CD14-positive monocyte (primary cell): Measurements from ENCODE around the gene UPP1. TPM values are rescaled to one million over a fixed set of nuclear protein-coding genes. Genes with fewer than 3 reads are reported as not detected.

Experiments used
- DNase-seq, 3 donors: peaks; one replicate each; pipeline ENCODE4 v3.0.0-alpha.2; 2011 to 2022
- H2AFZ ChIP-seq: 2 replicates; pipeline ENCODE4 v1.6.0; 2012; ENCODE audit warnings: mild to moderate bottlenecking, low read depth, low read length, inconsistent platforms; ENCODE audit not compliant: insufficient read depth, poor library complexity, severe bottlenecking
- H3K27ac ChIP-seq, 2 donors: 1 replicate in 1 of 2; 2 replicates in 1 of 2; pipeline ENCODE4 v1.5.1; 2012 to 2013; ENCODE audit warnings: low read length in 2 of 2, control low read depth in 1 of 2, inconsistent platforms in 1 of 2, low read depth in 1 of 2, mild to moderate bottlenecking in 1 of 2
- H3K27me3 ChIP-seq, 2 donors: one replicate each; pipeline versions ENCODE4 v1.6.0 to v1.6.1; 2011 to 2013; ENCODE audit warnings: low read length in 2 of 2; ENCODE audit not compliant: control insufficient read depth in 2 of 2, insufficient read depth in 2 of 2
- H3K36me3 ChIP-seq, 2 donors: replicated peaks in 1 of 2; 1 replicate in 1 of 2; 2 replicates in 1 of 2; pipeline versions ENCODE4 v1.5.1 to v1.6.1; 2012 to 2013; ENCODE audit warnings: low read length in 2 of 2, control low read depth in 1 of 2, inconsistent platforms in 1 of 2, mild to moderate bottlenecking in 1 of 2; ENCODE audit not compliant: insufficient read depth in 2 of 2, control insufficient read depth in 1 of 2
- H3K4me1 ChIP-seq, 2 donors: 1 replicate in 1 of 2; 2 replicates in 1 of 2; pipeline versions ENCODE4 v1.5.1 to v1.6.1; 2012 to 2013; ENCODE audit warnings: low read length in 2 of 2, control low read depth in 1 of 2, inconsistent platforms in 1 of 2, mild to moderate bottlenecking in 1 of 2, moderate library complexity in 1 of 2; ENCODE audit not compliant: insufficient read depth in 2 of 2, control insufficient read depth in 1 of 2
- H3K4me2 ChIP-seq: replicated peaks from 2 replicates; pipeline ENCODE3; 2012; ENCODE audit warnings: low read length, moderate library complexity, mild to moderate bottlenecking; ENCODE audit not compliant: poor library complexity, severe bottlenecking; ENCODE audit errors: extremely low read depth
- H3K4me3 ChIP-seq, 3 experiments: fragments of 200-600 bp in 1 of 3; sonication (generic) in 1 of 3; replicated peaks in 1 of 3; 1 replicate in 2 of 3; 2 replicates in 1 of 3; pipeline ENCODE4 v1.5.1; 2011 to 2013; ENCODE audit warnings: low read length in 3 of 3, mild to moderate bottlenecking in 3 of 3, control low read depth in 2 of 3, low read depth in 2 of 3, inconsistent platforms in 1 of 3, moderate library complexity in 1 of 3
- H3K79me2 ChIP-seq: 2 replicates; pipeline ENCODE4 v1.6.0; 2012; ENCODE audit warnings: mild to moderate bottlenecking, control low read depth, inconsistent platforms, low read length, moderate library complexity; ENCODE audit not compliant: insufficient read depth
- H3K9ac ChIP-seq: 2 replicates; pipeline ENCODE4 v1.6.0; 2017; ENCODE audit warnings: low read length, mild to moderate bottlenecking; ENCODE audit not compliant: insufficient read depth, poor library complexity, severe bottlenecking
- H3K9me3 ChIP-seq, 2 donors: replicated peaks in 1 of 2; 1 replicate in 1 of 2; 2 replicates in 1 of 2; pipeline versions ENCODE4 v1.5.1 to v1.6.1; 2012 to 2013; ENCODE audit warnings: low read length in 2 of 2, control low read depth in 1 of 2; ENCODE audit not compliant: control insufficient read depth in 1 of 2, insufficient read depth in 1 of 2
- H4K20me1 ChIP-seq: 2 replicates; pipeline ENCODE4 v1.6.0; 2012; ENCODE audit warnings: mild to moderate bottlenecking, low read length, control low read depth, moderate library complexity; ENCODE audit not compliant: insufficient read depth
- H3K27ac Mint-ChIP-seq, 7 donors: one replicate each; pipeline ENCODE4 v1.8.0; 2020; ENCODE audit warnings: mild to moderate bottlenecking in 7 of 7, mixed read lengths in 7 of 7, moderate library complexity in 6 of 7, inconsistent platforms in 2 of 7
- H3K27me3 Mint-ChIP-seq, 3 donors: one replicate each; pipeline ENCODE4 v1.8.0; 2021 to 2022; ENCODE audit warnings: low read depth in 3 of 3, mild to moderate bottlenecking in 3 of 3, mixed read lengths in 3 of 3, moderate library complexity in 3 of 3, inconsistent platforms in 1 of 3
- H3K36me3 Mint-ChIP-seq, 2 donors: one replicate each; pipeline ENCODE4 v1.8.0; 2020; ENCODE audit warnings: mixed read lengths in 2 of 2, inconsistent platforms in 1 of 2, mild to moderate bottlenecking in 1 of 2
- H3K4me1 Mint-ChIP-seq: one replicate; pipeline ENCODE4 v1.8.0; 2020; ENCODE audit warnings: mild to moderate bottlenecking, mixed read lengths
- H3K4me3 Mint-ChIP-seq, 2 donors: one replicate each; pipeline ENCODE4 v1.8.0; 2020; ENCODE audit warnings: mild to moderate bottlenecking in 2 of 2, mixed read lengths in 2 of 2, moderate library complexity in 1 of 2
- H3K9me3 Mint-ChIP-seq, 7 donors: one replicate each; pipeline ENCODE4 v1.8.0; 2020 to 2022; ENCODE audit warnings: mixed read lengths in 7 of 7, mild to moderate bottlenecking in 6 of 7, moderate library complexity in 6 of 7, inconsistent platforms in 2 of 7
- WGBS: methylation state at CpG from one replicate; pipeline ENCODE4 v1.1.5; 2013; ENCODE audit warnings: missing lambda C conversion rate; ENCODE audit not compliant: insufficient coverage; 5-methylcytosine and 5-hydroxymethylcytosine counted together
- intact Hi-C, 2 donors: fragments of 100-400 bp; cut with micrococcal nuclease; formaldehyde crosslinking; loops; one replicate each; pipeline versions ENCODE4 v1.15.0 to v1.15.1; 2023
- polyA plus RNA-seq, 3 donors: library from polyadenylated mRNA; depleted of rRNA in 1 of 3; unstranded in 2 of 3; stranded (reverse) in 1 of 3; fragments of 300-500 nt in 2 of 3; fragments of >200 nt in 1 of 3; fragmentation: Illumina TruSeq in 2 of 3; gene quantifications; 1 replicate in 2 of 3; 2 replicates in 1 of 3; pipeline ENCODE4 v1.2.3, GENCODE V29; 2012 to 2021
- TF ChIP-seq, protein P1 (sequence below): fragments of 200-600 bp; IDR thresholded peaks from one replicate; pipeline ENCODE4 v1.8.0; 2022; ENCODE audit warnings: antibody characterized with exemption, mild to moderate bottlenecking

Gene UPP1
- polyA plus RNA-seq, 3 donors = 109 to 212 (median 129) TPM

DNA sequence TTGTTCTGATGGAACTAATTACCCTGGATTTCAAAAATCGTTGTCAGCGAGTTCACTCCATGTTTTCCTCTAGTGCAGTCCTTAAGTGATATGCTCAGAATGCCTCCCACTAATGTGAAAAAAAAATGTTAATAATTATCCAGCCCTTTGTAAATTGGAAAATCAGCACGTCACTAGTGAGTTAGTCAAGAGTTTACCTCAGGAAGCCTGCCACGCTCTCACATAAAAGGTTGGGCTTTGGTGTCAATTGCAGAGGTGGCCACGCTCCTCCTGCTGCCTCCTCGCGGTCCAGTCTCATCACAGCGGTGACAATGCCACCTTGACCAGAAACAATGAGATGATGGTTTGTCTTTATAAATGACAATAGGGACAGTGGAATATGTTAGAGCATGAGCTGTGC lies 22.5 kb downstream of the UPP1 start:
- no peak overlapping the region for H3K4me3 Mint-ChIP-seq
- H3K9me3 ChIP-seq = no peaks in the 10 kb centered on the region
- no peak overlapping the region for H2AFZ ChIP-seq
- H3K36me3 Mint-ChIP-seq = peaks cover 27 to 33% of the 10 kb centered on the region in 2 donors
- no peak overlapping the region for H3K9ac ChIP-seq
- no peaks in the 10 kb centered on the region for H3K79me2 ChIP-seq
- no peaks in the 10 kb centered on the region for H3K27me3 ChIP-seq
- H3K4me1 ChIP-seq = no peaks in the 10 kb centered on the region
- H3K27me3 Mint-ChIP-seq = peaks cover 0 to 4% (median 1%) of the 10 kb centered on the region in 3 donors
- peaks cover 23% of the 10 kb centered on the region for H4K20me1 ChIP-seq
- peaks cover 27 to 30% of the 10 kb centered on the region in 2 donors for H3K36me3 ChIP-seq
- no peak overlapping the region for H3K4me2 ChIP-seq
- no peak overlapping the region for H3K27ac Mint-ChIP-seq
- intact Hi-C loops = loop anchor here (2.0 to 5.0 kb wide), 2 partner anchors 167 to 169 kb away; no protein-coding TSS in a partner anchor
- DNase-seq = no peak
- H3K27ac ChIP-seq = no peak overlapping the region
- TF ChIP-seq, protein P1, sequence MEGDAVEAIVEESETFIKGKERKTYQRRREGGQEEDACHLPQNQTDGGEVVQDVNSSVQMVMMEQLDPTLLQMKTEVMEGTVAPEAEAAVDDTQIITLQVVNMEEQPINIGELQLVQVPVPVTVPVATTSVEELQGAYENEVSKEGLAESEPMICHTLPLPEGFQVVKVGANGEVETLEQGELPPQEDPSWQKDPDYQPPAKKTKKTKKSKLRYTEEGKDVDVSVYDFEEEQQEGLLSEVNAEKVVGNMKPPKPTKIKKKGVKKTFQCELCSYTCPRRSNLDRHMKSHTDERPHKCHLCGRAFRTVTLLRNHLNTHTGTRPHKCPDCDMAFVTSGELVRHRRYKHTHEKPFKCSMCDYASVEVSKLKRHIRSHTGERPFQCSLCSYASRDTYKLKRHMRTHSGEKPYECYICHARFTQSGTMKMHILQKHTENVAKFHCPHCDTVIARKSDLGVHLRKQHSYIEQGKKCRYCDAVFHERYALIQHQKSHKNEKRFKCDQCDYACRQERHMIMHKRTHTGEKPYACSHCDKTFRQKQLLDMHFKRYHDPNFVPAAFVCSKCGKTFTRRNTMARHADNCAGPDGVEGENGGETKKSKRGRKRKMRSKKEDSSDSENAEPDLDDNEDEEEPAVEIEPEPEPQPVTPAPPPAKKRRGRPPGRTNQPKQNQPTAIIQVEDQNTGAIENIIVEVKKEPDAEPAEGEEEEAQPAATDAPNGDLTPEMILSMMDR = no peak
- H3K9me3 Mint-ChIP-seq = peaks cover 0 to 2% (median 0%) of the 10 kb centered on the region in 7 donors
- peaks cover 8% of the 10 kb centered on the region for H3K4me1 Mint-ChIP-seq
- WGBS = 100% methylated on average over 1 of the region's 8 CpGs
- no peak overlapping the region for H3K4me3 ChIP-seq

DNA sequence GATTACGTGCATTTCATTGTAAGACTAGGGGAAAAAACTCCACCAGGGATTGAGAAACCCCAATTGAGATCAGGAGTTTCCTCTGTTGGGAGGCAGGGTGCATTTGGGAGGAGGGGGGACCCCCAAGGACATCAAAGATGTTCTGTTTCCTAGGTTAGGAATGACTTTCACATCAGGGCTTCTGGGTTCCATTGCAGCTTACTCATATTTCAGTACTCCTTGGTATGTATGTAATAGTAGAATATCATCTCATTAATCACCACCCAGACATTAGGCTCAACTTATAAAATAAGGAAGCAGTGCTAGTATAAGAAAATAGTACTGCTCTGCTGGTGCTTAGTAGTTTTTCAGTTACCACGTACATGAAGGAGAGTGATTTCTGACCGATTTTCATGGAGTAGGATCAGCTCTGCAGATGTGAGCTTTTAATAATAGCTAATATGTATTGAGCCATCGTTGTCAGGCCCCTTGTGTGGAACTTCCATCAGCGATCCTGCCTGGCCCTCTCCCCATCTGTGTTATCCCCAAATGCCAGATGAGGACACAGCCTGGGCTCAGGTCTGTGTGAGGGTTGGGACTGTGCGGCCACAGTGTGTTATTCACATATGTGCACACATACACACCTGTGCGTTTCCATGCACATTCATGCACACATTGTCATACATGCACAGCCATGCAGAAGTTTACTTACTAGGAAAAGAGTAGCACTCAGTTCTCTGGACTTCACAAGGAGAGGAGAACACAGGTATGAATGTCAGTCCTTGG lies 23.5 kb downstream of the UPP1 start:
- H3K9me3 ChIP-seq = no peaks in the 10 kb centered on the region
- no peak overlapping the region for H3K4me3 ChIP-seq
- H3K27ac Mint-ChIP-seq = peak overlapping the region in 1 of 7 donors; percentile 60
- peaks cover 0 to 4% (median 1%) of the 10 kb centered on the region in 3 donors for H3K27me3 Mint-ChIP-seq
- H3K4me1 ChIP-seq = no peaks in the 10 kb centered on the region
- no peaks in the 10 kb centered on the region for H3K27me3 ChIP-seq
- peaks cover 13% of the 10 kb centered on the region for H3K4me1 Mint-ChIP-seq
- H3K79me2 ChIP-seq = no peaks in the 10 kb centered on the region
- peaks cover 18 to 23% of the 10 kb centered on the region in 2 donors for H3K36me3 Mint-ChIP-seq
- TF ChIP-seq, protein P1 = no peak
- H3K27ac ChIP-seq = no peak overlapping the region
- H3K9me3 Mint-ChIP-seq = peaks cover 0 to 3% (median 0%) of the 10 kb centered on the region in 7 donors
- DNase-seq = peak in 1 of 3 donors; percentile 12
- H4K20me1 ChIP-seq = peaks cover 13% of the 10 kb centered on the region
- H2AFZ ChIP-seq = no peak overlapping the region
- H3K4me3 Mint-ChIP-seq = no peak overlapping the region
- peaks cover 17 to 20% of the 10 kb centered on the region in 2 donors for H3K36me3 ChIP-seq
- H3K9ac ChIP-seq = no peak overlapping the region
- intact Hi-C loops = loop anchor here in 1 of 2 donors (5.0 kb wide), 1 partner anchor 170 kb away; no protein-coding TSS in a partner anchor
- WGBS = 100% methylated on average over 2 of the region's 7 CpGs
- no peak overlapping the region for H3K4me2 ChIP-seq
